Mucosa of gallbladder (tissue), 1 donor: ENCODE measurements around the gene SH3RF2. TPM values are rescaled to one million over a fixed set of nuclear protein-coding genes. Genes with fewer than 3 reads are reported as not detected.

Experiments used
- DNase-seq: peaks from one replicate; pipeline ENCODE4 v3.0.0-alpha.2; 2020; ENCODE audit warnings: low spot score
- total RNA-seq: library from RNA; stranded (reverse); gene quantifications from one replicate; pipeline ENCODE4 v1.2.1, GENCODE V29; 2021
- donor health status: DM: no; HTN: no; CAD: no.

Gene SH3RF2
- total RNA-seq, 1 donor from 2014 or later, result 106 TPM

GRCh38 chr5:145922059-145922458, 14.3 kb upstream of the SH3RF2 start:
- no peak for DNase-seq

GRCh38 chr5:145923405-145923804, 13.0 kb upstream of the SH3RF2 start:
- no peak for DNase-seq

GRCh38 chr5:145924849-145925248, 11.5 kb upstream of the SH3RF2 start:
- DNase-seq, result no peak

DNA sequence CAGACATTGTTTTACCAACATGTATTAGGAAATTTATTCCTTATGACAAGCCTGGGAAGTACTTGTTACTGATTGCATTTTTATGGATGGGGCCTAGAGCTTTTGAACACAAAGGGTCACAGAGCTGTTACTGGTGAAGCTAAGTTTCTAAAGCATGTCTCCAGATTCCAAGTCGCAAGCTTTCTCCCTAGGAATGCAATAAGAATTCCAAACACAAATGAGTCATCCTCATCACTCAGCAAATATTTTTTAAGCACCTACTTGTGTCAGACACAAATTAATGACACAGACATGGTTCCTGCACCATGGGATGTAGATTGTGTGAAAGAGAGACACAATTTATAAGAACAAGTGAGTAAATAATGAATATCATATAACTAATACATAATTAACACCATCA, 11.0 kb upstream of the SH3RF2 start:
- DNase-seq, result no peak

DNA sequence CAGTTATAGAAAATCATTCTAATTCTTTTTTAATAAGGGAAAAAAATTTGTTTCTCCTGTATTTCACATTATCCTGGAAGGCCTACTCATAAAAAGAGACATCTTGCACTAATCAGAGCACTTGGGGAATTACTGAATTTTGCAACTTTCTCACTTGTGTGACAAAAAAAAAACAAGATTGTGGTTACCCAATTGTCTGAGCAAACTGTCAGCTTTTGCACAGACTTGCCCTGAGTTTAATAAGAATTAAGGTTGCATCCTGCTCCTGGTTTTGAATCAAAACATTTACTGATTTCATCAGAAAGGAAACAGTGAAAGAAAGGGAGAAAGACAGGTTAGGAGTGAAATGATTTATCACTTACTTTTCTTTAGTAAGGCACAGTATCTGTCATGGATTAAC, 10.6 kb upstream of the SH3RF2 start:
- no peak for DNase-seq

DNA sequence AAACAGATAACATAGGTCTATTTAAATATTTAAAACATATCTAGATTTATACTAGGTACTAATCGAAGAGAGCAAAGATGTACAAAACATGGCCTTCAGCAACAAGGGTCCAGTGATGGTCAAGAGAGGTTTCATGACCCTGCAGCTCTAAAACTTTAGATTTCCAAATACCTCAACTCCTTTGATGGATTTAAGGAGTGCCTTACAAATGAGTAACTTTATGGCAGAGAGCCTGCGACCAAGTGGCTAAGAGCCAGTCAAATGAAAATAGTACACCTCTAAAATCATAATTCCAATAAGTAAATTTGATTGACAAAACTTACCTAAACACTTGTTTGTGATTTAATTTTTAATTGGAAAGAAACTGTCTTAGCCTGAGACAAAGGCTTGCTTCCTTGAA, 4.7 kb upstream of the SH3RF2 start:
- no peak for DNase-seq

- DNase-seq, result no peak
Observed at GRCh38 chr5:145934276-145934675, 2.1 kb upstream of the SH3RF2 start.

DNA sequence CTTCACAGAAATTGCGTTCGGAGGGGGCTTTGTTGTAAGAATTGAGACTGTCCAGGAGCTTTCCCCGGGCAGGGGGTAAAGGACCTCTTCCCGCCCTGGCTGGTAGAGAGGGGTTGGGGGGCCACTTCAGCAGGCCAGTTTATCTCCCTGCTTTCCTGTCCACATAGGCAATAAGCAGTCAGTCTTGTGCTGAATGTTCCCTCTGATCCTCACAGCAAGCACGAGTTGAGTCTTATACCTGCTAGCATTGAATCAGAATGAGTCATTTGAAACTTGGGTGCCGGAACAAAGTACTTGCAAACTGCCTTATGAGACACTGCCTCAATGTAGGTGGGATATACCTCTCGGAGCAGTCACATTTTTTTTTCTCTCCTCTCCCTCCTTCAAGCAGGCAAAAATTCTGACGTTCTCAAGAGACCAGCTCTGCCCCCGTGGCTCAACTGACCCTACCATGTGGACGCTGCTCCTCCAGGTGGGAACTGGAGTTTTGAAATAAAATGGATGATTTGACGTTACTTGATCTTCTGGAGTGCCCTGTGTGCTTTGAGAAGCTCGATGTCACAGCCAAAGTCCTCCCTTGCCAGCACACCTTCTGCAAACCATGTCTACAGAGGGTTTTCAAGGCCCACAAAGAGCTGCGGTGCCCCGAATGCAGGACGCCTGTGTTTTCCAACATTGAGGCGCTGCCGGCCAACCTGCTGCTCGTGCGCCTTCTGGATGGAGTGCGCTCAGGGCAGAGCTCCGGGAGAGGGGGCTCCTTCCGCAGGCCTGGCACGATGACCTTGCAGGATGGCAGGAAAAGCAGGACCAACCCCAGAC, 1.3 kb downstream of the SH3RF2 start:
- DNase-seq, result peak; percentile 42

DNA sequence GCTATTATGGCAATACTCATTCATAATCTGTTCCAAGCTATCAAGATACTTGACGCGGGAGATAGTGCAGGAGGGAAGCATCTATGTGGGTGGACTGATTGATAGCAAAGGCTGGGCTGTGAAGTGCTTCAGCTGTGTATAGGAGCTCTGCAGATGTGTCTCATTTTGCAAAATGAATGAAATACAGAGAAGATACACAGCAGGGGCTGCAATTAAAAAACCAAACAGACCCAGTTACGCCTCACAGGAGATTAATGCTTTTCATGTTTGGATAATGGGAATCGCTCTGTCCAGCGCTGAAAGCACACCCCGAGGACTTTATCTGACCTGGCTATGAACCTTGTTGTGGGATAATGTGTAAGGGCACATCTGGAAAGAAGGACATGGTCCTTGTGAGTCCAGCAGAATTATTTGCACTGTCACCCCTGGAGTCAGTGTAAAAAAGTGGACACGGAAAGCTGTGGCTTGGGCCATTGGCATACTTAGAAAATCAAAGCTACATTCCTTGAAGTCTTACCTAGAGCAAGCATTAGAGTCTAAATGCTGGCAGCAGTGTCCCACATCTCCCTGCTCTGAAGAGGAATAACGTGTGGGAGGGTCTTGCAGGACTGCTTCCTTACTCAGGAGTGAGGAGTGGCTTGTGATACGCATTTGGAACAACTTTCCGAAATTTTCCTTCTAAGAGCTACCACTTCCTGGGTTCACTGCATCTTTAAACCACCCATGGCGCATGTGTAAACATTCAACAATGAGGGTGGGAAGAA, 2.6 kb downstream of the SH3RF2 start:
- DNase-seq, result no peak

GRCh38 chr5:145939540-145940065, 3.2 kb downstream of the SH3RF2 start:
- no peak for DNase-seq

DNA sequence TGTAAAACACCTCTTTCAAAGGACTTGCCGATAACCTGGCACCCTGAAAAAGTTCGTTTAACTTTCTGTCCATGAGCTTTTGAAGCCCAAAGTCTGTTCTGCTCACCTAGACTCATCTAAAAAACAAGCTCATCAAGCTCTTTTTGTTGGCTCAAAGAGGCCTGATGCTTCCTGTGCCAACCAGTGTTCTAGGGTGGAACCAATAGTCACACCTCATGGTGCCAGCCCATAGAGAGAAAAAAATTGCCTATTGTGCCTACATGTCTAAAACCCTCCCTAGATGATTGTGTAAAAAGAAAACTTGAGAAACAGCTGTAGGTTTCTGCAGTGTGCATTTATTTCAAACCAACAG, 4.7 kb downstream of the SH3RF2 start:
- peak; percentile 40 for DNase-seq

GRCh38 chr5:145941448-145942130, 5.2 kb downstream of the SH3RF2 start:
- DNase-seq, result no peak

DNA sequence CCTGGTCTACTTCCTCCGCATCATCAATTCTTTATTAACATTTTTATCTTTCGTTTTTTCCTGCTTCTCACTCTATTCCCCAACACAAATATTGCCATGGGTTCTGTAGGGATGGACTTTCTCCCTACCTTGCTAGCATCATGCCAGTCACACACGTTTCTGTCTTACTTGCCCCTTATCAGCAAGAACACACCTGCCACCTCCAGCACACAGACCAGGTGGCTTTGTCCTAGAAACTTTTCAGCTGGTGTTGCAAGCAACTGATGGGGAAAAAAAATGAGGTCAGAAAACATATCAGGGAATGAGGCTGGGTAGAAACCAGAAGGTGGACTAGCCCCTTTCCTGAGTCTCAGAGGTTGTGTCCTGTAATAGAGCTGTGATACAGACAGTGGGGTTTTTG, 5.8 kb downstream of the SH3RF2 start:
- DNase-seq, result peak; percentile 38

- no peak for DNase-seq
Observed at GRCh38 chr5:145942749-145943148, 6.4 kb downstream of the SH3RF2 start.

GRCh38 chr5:145943674-145944121, 7.3 kb downstream of the SH3RF2 start:
- DNase-seq, result peak; percentile 39

GRCh38 chr5:145944328-145944727, 8.0 kb downstream of the SH3RF2 start:
- peak; percentile 63 for DNase-seq

- no peak for DNase-seq
Observed at GRCh38 chr5:145945620-145946111, 9.3 kb downstream of the SH3RF2 start.

GRCh38 chr5:145946112-145946861, 9.9 kb downstream of the SH3RF2 start:
- no peak for DNase-seq

- DNase-seq, result no peak
Observed at GRCh38 chr5:145947581-145947980, 11.2 kb downstream of the SH3RF2 start.

- DNase-seq, result no peak
Observed at GRCh38 chr5:145948047-145948446, 11.7 kb downstream of the SH3RF2 start.

GRCh38 chr5:145948921-145949320, 12.5 kb downstream of the SH3RF2 start:
- no peak for DNase-seq
